Suprapubic skin (tissue), 4 donors: ENCODE data around the gene DNAJC1. TPM values are rescaled to one million over a fixed set of nuclear protein-coding genes. Genes with fewer than 3 reads are reported as not detected.
"Not testable (repeated sequence)": the region's sequence is repeated elsewhere in the genome, so short reads cannot be mapped to it uniquely, and the experiment has no call there.

Source experiments
- DNase-seq, 2 donors: peaks; one replicate each; pipeline ENCODE4 v3.0.0-alpha.2; 2019; ENCODE audit warnings: low spot score in 2 of 2
- H3K27ac ChIP-seq: fragments of 200-600 bp; sonication (generic); one replicate; pipeline ENCODE4 v1.5.1; 2019
- H3K27me3 ChIP-seq: fragments of 200-600 bp; sonication (generic); one replicate; pipeline ENCODE4 v1.5.1; 2019
- H3K36me3 ChIP-seq: fragments of 200-600 bp; sonication (generic); one replicate; pipeline ENCODE4 v1.5.1; 2019
- H3K4me1 ChIP-seq: fragments of 200-600 bp; sonication (generic); one replicate; pipeline ENCODE4 v1.5.1; 2019
- H3K4me3 ChIP-seq: fragments of 200-600 bp; sonication (generic); one replicate; pipeline ENCODE4 v1.5.1; 2019; ENCODE audit warnings: mild to moderate bottlenecking
- H3K9me3 ChIP-seq: fragments of 200-600 bp; sonication (generic); one replicate; pipeline ENCODE4 v1.5.1; 2019
- CTCF ChIP-seq, 2 donors: fragments of 200-600 bp in 1 of 2; fragments of 450-650 bp in 1 of 2; sonication (generic) in 1 of 2; IDR thresholded peaks; one replicate each; pipeline ENCODE4 v1.5.1; 2016 to 2019; ENCODE audit warnings: antibody characterized with exemption in 2 of 2, mild to moderate bottlenecking in 1 of 2, moderate library complexity in 1 of 2
- EP300 ChIP-seq: sonication (generic); formaldehyde crosslinking; IDR thresholded peaks from one replicate; pipeline ENCODE4 v1.6.1; 2017; ENCODE audit warnings: antibody characterized with exemption
- POLR2A ChIP-seq, 2 donors: fragments of 450-650 bp; IDR thresholded peaks; one replicate each; pipeline ENCODE4 v1.6.1; 2017; ENCODE audit warnings: antibody characterized with exemption in 2 of 2, mild to moderate bottlenecking in 2 of 2, moderate library complexity in 2 of 2
- POLR2AphosphoS5 ChIP-seq, 3 donors: sonication (generic); formaldehyde crosslinking; IDR thresholded peaks; one replicate each; pipeline ENCODE4 v1.6.1; 2017; ENCODE audit warnings: antibody characterized with exemption in 3 of 3
- WGBS: methylation state at CpG from one replicate; pipeline ENCODE4 v1.1.5; 2018; 5-methylcytosine and 5-hydroxymethylcytosine counted together
- total RNA-seq, 4 donors: library from RNA; depleted of rRNA; stranded (reverse); fragments of >200 nt; gene quantifications; one replicate each; pipeline ENCODE4 v1.1.0, GENCODE V29; 2016

Gene DNAJC1
- total RNA-seq, 4 donors from 2014 or later = 30.6 to 70.0 (median 61.0) TPM

DNA sequence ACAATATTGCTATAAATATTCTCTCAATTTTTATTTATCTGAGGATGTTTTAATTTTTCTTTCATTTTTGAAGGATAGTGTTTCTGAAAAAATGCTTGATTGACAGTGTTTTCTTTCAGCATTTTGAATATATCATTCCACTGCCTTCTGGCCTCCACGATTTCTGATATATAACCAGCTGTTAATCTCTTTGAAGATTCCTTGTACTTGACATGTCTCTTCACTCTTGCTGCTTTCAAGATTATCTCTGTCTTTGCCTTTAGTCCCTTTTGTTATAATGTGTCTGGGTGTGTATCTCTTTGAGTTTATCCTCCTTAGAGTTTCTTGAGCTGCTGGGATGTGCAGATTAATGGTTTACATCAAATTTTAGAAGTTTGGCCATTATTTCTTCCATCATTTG, 22.8 kb upstream of the DNAJC1 start:
- Histone ChIP-seq H3K27me3 (peaks cover 3% of the 10 kb centered on the region), H3K36me3 (no peaks in the 10 kb centered on the region), H3K9me3 (no peaks in the 10 kb centered on the region), H3K27ac (no peak overlapping the region), H3K4me1 (peaks cover 5% of the 10 kb centered on the region), H3K4me3 (no peak overlapping the region)
- TF ChIP-seq POLR2AphosphoS5 (IDR thresholded peaks at IDR 0.05) = no peak
- no peak for TF ChIP-seq CTCF (IDR thresholded peaks at IDR 0.05)
- TF ChIP-seq EP300 = no peak
- TF ChIP-seq POLR2A (IDR thresholded peaks at IDR 0.05) = no peak
- DNase-seq = no peak
- 78% methylated on average over 1 of the region's 1 CpG for WGBS

GRCh38 chr10:22023508-22023907, 20.0 kb upstream of the DNAJC1 start:
- DNase-seq = no peak
- TF ChIP-seq POLR2A (IDR thresholded peaks at IDR 0.05) (no peak), POLR2AphosphoS5 (IDR thresholded peaks at IDR 0.05) (no peak), CTCF (IDR thresholded peaks at IDR 0.05) (no peak), EP300 (no peak)
- Histone ChIP-seq H3K4me3 (no peak overlapping the region), H3K27me3 (peaks cover 3% of the 10 kb centered on the region), H3K9me3 (no peaks in the 10 kb centered on the region), H3K27ac (no peak overlapping the region), H3K36me3 (no peaks in the 10 kb centered on the region), H3K4me1 (peaks cover 5% of the 10 kb centered on the region)
- 48% methylated on average over 3 of the region's 3 CpGs for WGBS

DNA sequence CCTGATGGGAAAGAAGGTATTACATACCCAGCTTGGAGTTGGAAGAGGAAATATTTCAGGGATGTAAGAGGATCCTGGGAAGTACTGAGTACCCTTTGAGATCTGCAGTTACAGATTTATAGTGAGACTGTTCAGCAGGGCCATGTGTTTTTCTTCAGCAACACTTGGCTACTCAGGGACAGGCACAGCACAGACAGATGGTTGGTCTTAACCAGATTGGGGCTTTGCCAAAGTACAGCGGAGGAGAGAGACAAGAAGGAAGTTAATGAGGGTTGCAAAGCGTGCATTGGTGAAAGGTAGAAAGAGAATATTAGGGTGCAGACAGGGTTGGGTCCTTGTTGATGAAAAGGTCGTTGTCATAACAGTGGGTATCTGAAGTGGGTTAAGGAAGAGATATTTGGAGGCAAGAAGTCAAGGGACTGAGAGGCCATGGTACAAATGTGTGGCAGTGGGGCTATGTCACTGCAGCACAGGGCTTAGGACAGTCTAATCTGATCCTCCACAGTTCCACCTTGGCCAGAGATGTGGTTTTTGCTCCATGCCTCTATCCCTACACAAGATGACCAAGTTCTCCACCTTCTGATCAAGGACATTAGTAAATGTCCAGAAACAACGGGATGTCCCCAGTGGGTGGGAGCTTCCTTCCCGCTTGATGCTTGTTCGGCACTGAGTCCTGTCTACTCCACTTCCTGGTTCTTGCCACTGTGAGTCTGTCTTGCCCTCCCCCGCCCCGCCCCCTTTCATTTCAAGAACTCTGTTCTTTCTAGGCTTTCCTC, 18.9 kb upstream of the DNAJC1 start:
- DNase-seq = no peak
- Histone ChIP-seq H3K4me3 (peak overlapping the region; percentile 11), H3K9me3 (no peaks in the 10 kb centered on the region), H3K36me3 (no peaks in the 10 kb centered on the region), H3K4me1 (peaks cover 5% of the 10 kb centered on the region), H3K27me3 (no peaks in the 10 kb centered on the region), H3K27ac (no peak overlapping the region)
- WGBS = 47% methylated on average over 8 of the region's 8 CpGs
- TF ChIP-seq CTCF (IDR thresholded peaks at IDR 0.05) = no peak
- TF ChIP-seq POLR2A (IDR thresholded peaks at IDR 0.05) = no peak
- no peak for TF ChIP-seq EP300
- TF ChIP-seq POLR2AphosphoS5 (IDR thresholded peaks at IDR 0.05) = no peak

GRCh38 chr10:22021144-22021543, 17.6 kb upstream of the DNAJC1 start:
- not testable (repeated sequence) for H3K27ac ChIP-seq, DNase-seq, H3K4me1 ChIP-seq, H3K9me3 ChIP-seq, H3K36me3 ChIP-seq, H3K4me3 ChIP-seq, H3K27me3 ChIP-seq
- 93% methylated on average over 3 of the region's 3 CpGs for WGBS

- H3K4me1 ChIP-seq = peaks cover 5% of the 10 kb centered on the region
- no peaks in the 10 kb centered on the region for H3K27me3 ChIP-seq
- H3K36me3 ChIP-seq = no peaks in the 10 kb centered on the region
- WGBS = 68% methylated on average over 3 of the region's 3 CpGs
- no peaks in the 10 kb centered on the region for H3K9me3 ChIP-seq
- no peak overlapping the region for H3K27ac ChIP-seq
- no peak overlapping the region for H3K4me3 ChIP-seq
- no peak for DNase-seq
- TF ChIP-seq CTCF (IDR thresholded peaks at IDR 0.05) (no peak), POLR2A (IDR thresholded peaks at IDR 0.05) (no peak), POLR2AphosphoS5 (IDR thresholded peaks at IDR 0.05) (no peak), EP300 (no peak)
These were observed 13.9 kb upstream of the DNAJC1 start for GRCh38 chr10:22017283-22018020.
